HL-60/S4 treated with retinoic acid at 250 ng/mL for 4 days and 3 days (cell line): ENCODE results near the gene ACSF2.
"Not testable (repeated sequence)": the region's sequence is repeated elsewhere in the genome, so short reads cannot be mapped to it uniquely, and the experiment has no call there.

Experiments
- in situ Hi-C: fragments of 300-500 bp; cut with MboI; formaldehyde crosslinking; loops from 2 replicates; pipeline ENCODE4 v1.7.0; 2022; ENCODE audit warnings: low sequenced_read_pairs

Gene ACSF2

DNA sequence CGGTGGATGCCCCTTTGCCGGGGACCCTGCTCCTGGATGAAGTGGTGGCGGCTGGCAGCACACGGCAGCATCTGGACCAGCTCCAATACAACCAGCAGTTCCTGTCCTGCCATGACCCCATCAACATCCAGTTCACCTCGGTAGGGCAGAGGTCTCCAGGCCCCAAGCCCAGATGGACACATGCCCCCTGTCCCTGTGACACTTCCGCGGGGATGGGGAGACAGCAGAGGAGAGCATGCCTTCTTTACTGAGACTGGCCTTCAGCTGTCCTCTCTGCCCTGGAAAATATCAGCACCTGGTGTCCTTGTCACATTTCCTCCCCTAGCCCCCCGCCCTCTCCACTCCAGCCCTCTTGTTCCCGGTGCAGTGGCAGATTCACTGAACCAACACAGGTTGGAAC, 36.4 kb downstream of the ACSF2 start:
- in situ Hi-C loops = no loop called here

DNA sequence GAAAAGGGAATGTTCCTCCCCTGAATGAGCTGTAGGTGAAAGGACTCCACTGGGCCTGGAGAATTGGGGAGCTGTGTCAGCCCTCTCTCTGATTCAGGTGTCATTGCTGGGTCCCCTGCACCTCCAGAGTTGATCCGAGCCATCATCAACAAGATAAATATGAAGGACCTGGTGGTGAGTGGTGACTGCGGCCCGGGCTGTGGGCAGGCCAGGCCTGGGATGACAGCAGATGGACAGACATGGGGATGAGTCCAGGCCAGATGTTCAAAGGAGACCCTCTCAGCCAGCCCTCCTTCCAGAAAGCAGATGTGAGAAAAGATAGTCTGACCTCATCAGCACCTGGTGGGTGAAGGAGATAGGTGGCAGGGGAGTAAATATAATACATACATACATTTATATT, 38.1 kb downstream of the ACSF2 start:
- in situ Hi-C loops = no loop called here

DNA sequence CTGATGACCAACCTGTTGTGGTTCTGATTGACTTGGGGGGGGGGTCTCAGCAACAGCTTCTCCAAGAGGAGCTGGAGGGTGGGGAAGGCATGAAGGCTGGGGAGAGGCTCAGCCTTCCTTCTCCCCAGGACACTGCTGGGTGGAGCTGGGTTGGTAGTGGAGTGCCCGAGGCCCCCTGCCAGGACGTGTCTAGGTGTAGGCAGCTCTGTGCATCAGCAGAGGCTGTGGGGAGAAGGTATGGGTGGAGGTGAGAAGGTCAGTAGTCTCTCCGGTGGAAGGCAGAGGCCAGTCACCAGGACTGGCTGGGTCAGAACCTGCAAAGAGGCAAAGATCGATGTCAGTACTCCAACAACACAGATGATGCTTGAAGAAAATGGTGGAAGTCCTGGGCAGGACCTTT, 38.7 kb downstream of the ACSF2 start:
- in situ Hi-C loops = no loop called here

DNA sequence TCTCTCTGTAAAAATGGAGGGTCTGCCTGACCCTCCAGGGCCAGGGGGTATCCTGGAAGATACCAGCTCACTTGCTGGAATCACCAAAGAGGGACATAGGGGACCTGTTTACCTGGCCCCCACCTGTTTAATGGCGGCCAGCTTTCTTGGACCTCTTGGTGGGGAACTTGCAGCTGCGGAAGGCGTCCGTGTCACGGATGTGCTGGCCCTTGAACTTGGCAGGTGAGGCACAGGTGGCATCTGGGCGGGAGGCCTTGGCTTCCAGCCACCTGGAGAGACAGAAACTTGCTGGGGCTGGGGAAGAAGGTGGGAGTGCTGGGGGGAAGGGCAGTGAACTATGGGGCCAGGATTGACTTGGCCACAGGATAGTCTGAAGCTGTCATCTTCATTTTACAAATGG, 39.2 kb downstream of the ACSF2 start:
- in situ Hi-C loops = no loop called here

DNA sequence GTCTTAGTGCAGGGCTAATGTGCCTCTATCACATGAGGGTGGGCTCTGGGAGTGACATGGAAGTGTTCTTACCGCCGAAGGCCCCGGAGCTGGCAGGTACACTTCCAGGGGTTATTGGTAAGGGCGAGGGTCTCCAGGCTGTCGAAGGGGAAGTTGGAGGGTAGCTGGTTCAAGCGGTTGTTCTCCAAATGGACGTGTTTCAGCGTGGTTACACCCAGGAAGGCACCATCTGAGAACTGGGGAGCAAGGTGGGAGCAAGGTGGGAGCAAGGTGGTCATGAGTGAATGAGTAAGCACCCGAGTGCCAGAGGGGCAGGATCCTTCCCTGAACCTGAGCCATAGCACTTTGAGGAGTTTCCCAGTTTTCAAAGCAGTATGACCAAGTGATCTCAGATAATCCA, 39.6 kb downstream of the ACSF2 start:
- in situ Hi-C loops = no loop called here

DNA sequence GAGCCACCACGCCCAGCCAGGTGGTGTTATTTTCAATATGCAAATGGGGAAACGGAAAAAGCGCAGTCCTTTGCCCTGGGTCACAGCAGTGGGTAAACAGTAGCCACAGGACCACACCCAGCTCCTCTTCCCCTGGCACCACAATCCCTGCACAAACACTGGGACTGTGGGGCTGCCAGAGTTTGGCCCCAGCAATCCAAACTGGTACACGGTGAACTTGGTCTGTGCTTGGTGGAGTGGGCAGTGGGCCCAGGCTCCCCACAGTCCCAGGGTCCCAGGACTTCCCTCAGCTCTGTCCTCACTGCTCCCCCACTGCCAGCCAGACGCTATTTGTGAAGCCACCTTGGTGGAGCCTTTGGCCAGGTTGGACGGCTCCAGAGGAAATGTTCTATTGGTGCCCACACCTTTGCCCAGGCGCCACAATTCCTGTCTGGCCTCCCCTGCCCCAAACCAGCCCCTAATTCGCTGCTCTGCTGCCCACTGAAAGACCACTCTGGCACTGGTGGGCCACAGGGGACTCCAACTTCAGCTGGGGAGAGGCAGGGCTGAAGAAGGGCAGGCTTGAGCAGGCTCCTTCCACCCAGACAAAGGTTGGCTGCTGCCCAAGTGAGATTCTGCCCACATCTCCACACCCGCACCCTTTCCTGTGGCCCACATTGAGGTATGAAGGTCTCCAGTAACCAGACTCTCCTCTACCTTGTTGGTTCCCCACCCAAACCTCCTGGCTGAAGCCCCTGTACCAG, 40.5 kb downstream of the ACSF2 start:
- in situ Hi-C loops = no loop called here

DNA sequence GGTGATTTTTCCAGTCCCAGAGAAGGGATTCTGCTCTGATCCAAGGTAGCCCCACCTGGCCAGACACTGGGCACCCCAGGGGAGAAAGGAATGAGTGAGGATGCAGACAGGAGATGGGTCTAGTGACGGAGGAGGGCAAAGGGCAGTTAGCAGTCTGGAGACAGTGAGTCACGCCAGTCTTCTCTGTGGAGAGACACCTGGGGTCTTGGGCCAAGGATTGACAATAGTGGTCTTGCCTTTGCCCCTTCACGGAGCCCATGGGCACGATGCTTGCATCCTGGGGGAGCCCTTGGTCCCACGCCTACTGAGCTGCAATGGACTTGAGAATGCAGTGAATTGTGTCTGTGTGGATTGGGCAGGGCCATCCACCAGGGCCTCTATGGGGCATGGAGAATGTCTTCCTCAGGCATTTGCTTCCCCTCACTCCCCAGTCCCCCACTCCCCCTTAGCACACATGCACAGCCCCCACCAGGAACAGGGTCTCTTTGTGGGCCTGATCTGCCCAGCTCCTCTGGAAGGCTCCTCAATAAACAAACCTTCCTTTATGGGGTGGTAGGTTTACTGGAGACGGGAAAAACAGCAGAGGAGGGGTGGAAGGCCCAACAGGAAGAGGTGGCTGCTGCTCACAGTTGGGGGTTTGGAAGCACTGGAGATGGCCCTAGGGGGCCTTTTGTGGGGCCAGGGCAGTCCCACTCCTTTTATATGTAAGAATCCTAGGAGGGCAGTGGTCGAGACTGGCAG, 41.3 kb downstream of the ACSF2 start:
- in situ Hi-C loops = no loop called here

DNA sequence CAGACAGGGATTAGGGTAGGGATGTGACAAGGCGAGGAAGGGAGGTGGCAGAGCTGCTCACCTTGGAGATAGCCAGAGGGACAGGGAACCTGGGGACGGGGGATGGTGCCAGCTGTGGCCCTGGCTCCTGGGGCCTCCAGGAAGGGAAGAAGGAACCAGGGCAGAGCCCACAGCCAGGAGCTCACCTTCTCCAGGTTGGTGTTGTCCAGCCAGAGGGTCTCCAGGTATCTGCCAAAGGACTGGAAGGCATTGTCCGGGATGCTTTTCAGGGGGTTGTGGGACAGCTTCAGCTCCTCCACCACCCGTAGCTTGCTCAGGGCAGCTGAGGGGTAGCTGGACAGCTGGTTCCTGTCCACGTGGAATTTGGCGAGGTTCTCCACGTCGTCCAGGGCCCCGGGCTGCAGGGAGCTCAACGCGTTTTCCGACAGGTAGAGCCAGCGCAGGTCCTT, 41.9 kb downstream of the ACSF2 start:
- in situ Hi-C loops = no loop called here

DNA sequence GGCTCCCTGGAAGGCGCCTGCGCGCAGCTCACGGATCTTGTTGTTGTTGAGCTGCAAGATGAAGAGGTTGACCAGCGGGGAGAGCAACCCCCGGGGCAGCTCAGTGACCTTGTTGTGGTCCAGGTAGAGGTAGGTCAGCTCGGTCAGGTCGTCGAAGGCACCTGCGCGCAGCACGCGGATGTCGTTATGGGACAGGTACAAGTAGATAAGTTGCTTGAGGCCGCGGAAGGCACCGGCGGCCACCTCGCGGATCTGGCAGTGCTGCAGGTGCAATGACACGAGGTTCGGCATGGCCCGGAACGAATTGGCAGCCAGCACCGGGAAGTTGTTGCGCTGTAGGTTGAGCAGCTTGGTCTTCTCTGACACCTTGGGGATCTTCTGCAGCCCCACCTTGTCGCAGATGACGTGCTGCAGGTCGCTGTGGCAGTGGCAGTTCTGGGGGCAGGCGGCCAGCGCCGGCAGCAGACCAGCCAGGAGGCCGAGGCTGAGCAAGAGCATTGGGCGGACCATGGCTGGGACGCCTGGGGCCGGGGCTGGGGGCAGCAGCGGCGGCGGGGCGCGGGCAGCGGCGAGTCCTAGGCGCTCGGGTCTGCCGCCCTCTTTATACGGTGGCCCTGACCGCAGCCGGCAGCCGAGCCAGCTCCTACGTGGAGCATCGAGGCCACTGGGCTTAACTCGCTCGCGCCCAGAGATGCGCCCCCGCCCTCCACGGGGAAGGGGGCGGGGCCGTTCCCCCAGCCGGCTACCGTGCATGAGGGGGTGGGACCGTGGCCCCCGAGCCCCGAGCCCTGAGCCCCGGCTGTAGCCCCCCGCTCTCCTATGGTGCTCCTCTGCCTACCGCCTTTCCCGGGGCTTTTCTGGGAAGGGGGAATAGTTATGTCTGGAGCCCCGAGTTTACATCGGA, 42.5 kb downstream of the ACSF2 start, which contains the start of gene CHAD:
Gene CHAD, minus strand, starts transcription at position 577 of the 904 bp plus-strand sequence. Its CDS starts 67 bp downstream, at position 510.
- in situ Hi-C loops = no loop called here

DNA sequence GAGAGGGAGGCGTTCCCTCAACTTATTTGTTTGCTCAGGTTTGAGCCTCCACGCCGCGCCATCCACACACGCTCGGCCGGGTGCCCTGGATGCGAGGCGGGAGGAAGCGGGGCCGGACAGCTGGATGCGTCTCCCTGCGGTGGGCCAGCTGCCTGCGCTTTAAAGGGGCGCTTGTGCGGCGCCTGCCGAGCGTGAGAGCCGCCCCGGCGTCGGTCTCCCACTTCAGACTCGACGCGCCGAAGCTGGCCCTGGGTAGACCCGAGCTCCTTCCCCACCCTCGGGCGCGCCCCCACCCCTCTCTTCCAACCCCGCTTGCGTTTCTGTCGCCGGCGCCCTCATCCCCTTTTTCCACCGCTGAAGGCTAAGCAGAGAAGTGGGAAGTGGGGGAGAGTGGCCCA, 43.2 kb downstream of the ACSF2 start:
- in situ Hi-C loops = no loop called here

DNA sequence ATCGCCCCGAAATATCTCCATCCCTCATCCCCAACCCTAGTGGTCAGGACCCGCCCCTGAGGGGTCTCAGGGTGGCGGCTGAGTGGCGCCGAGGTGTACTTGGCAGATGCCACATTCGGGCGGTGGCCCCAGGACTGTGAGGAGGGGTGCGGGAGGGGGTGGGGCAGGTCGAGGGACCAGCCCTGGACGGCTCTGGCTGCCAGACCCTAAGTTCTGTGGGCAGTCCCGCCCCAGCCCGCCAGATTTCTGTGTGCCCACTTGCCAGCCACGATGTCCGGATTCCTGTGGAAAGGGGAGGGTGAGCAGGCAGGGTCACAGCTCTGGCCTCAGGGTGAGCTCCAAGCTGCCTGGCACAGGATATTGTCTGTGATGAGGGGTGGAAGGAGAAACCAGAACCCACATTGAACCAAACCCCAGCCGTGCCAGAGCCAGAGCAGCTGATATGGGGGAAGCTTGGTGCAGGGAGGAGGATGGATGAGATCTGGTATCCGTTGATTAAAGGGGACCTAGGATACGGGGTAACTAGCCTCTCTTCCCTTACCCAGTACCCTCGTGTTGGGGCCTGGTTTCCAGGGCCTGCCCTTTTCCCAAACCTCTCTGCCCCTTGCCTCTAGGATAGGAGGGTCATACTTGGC, 43.8 kb downstream of the ACSF2 start:
- in situ Hi-C loops = no loop called here

DNA sequence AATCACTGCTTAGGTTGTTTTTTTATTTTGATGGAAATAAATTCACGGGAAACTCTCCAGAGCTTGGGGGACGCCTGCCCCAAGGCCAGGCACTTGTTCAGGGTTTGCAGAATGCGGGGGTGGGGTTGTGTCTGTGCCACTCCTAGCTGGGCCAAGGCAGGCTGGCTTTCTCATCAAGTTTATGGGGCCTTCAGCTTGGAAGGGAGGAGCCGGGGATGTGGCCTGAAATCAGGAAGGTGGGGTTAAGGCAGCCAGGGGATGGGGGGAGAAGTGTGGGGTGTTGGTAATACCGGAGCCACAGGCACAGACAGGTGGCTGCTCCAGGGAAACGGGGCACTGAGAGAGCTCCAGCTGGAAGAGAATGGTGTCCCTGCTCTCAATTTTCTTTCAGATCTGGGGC, 44.4 kb downstream of the ACSF2 start:
- in situ Hi-C loops = no loop called here

DNA sequence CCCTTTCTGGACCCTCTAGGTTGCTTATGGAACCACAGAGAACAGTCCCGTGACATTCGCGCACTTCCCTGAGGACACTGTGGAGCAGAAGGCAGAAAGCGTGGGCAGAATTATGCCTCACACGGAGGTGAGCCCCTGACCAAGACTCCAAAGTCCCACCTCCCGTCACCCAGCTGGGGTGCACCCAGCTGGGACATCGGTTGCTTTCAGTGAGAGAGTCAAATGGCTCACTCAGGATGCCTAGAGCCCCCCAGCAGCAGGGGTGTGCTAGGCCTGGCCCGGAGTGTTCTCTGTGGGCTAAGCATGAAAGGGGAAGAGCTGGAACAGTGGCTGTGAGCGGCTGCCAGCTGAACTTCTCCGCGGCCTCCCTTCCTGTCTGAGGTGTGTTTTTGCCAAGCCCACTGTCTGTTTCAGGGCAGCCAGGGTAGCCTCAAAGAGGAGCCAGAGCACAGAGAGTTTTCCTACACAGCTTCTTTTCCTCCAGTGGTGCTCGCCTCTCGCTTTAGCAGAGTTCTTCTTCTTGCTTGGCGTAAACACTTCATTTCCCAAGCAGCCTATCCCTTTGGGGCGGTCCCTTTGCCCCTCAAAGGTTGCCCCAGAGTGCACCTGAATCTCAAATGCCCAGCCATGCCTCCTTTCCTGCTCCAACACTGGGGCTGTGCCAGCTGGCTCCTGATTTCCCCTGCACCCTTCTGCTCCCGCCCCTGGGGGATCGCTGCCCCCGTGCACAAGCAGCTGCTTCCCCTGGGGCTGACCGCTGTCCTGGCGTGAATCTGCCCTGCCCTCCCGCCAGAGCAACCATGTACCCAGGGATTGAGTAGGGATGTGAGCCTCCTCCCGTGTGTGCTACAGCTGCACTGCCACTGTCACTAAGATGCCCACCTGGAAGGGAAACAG, 45.2 kb downstream of the ACSF2 start:
- in situ Hi-C loops = no loop called here

DNA sequence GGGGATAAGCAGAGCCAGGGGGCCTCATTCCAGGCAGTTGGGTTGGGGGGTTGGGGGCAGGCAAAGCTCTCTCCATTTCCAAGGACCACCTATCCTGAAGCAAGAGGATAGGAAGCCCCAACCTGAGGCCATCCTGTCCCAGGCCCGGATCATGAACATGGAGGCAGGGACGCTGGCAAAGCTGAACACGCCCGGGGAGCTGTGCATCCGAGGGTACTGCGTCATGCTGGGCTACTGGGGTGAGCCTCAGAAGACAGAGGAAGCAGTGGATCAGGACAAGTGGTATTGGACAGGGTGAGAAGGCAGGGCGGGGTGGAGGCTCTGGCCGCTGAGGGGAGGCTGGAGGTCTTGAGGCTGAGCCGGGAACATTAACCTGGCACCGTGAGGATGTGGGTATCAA, 46.3 kb downstream of the ACSF2 start:
- in situ Hi-C loops = no loop called here

DNA sequence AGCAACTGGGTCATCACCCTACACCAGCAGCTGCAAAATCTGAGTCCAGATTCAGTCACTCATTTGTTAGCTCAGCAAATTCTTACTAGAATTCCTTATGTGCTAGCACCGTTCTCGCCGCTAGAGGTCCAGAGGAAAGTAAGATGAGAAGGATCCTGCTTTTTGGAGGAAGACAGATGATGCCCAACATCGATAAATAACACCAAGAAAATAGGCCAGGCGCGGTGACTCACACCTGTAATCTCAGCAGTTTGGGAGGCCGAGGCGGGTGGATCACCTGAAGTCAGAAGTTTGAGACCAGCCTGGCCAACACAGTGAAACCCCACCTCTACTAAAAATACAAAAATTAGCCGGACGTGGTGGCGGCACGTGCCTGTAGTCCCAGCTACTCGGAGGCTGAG, 46.7 kb downstream of the ACSF2 start:
- in situ Hi-C loops = not testable (repeated sequence)

DNA sequence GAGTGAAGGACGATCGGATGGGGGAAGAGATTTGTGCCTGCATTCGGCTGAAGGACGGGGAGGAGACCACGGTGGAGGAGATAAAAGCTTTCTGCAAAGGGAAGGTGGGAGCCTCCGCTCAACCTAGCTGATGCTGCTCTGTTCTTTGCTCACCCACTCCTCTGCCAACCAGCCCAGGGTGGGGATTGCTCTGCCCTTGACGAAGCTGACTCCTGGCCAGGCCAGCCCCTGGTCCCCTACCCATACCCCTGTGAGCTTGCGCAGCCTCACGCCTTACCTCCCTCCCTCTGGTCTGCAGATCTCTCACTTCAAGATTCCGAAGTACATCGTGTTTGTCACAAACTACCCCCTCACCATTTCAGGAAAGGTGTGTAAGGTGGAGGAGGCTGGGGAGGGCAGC, 47.9 kb downstream of the ACSF2 start:
- in situ Hi-C loops = no loop called here

DNA sequence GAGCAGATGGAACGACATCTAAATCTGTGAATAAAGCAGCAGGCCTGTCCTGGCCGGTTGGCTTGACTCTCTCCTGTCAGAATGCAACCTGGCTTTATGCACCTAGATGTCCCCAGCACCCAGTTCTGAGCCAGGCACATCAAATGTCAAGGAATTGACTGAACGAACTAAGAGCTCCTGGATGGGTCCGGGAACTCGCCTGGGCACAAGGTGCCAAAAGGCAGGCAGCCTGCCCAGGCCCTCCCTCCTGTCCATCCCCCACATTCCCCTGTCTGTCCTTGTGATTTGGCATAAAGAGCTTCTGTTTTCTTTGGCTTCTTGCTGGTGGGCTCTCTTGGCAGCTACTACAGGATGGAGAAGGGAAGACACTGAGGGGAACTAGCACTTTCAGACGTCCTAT, 48.5 kb downstream of the ACSF2 start:
- in situ Hi-C loops = no loop called here

DNA sequence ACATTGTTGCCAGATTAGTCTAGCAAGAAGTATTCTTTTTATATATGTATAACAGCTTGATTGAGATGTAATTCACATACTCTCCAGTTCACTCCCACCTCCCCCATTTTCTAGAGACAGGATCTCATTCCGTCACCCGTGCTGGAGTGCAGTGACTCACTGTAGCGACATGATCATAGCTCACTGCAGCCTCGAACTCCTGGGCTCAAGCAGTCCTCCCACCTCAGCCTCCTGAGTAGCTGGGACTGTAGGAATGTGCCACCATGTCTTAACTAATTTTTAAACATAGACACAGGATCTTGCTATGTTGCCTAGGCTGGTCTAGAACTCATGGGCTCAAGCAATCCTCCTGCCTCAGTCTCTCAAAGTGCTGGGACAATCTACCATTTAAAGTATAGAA, 49.3 kb downstream of the ACSF2 start:
- in situ Hi-C loops = no loop called here

DNA sequence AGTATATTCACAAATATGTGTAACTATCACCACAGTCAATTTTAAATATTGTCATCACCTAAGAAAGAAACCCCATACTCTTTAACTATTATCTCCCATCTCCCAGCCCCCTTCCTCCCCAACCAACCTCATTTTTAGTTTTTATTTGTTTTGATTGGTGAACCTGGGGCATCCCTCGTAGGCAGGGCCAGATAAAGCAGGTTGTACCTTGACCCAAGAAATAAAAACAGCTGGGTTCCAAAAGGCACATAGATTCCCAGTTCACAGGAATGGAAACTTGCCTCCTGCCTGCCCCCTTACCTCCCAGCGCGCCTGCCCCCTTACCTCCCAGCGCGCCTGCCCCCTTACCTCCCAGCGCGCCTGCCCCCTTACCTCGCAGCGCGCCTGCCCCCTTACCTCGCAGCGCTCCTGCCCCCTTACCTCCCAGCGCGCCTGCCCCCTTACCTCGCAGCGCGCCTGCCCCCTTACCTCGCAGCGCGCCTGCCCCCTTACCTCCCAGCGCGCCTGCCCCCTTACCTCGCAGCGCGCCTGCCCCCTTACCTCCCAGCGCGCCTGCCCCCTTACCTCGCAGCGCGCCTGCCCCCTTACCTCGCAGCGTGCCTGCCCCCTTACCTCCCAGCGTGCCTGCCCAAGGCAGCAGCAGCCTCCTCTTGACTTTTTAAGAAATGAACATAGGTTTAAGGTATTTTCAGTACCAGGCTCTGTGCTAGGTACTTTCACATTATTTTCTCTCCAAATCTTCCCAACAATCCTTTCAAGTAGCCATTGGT, 49.9 kb downstream of the ACSF2 start:
- in situ Hi-C loops = not testable (repeated sequence)
